Mesothelial cell of epicardium (in vitro differentiated cells): ENCODE measurements around the gene MATCAP1. TPM values are rescaled to one million over a fixed set of nuclear protein-coding genes. Genes with fewer than 3 reads are reported as not detected.

Experiments used
- DNase-seq, 2 experiments: peaks; one replicate each; pipeline ENCODE4 v3.0.0; 2021; ENCODE audit warnings: low spot score in 2 of 2; ENCODE audit not compliant: unreplicated experiment in 2 of 2
- H3K27ac Mint-ChIP-seq: 2 replicates; pipeline ENCODE4 v1.8.0; 2021; ENCODE audit warnings: mixed read lengths
- H3K27me3 Mint-ChIP-seq: 2 replicates; pipeline ENCODE4 v1.8.0; 2021; ENCODE audit warnings: low read depth, mixed read lengths
- H3K36me3 Mint-ChIP-seq: 2 replicates; pipeline ENCODE4 v1.8.0; 2021; ENCODE audit warnings: mixed read lengths
- H3K4me1 Mint-ChIP-seq: 2 replicates; pipeline ENCODE4 v1.8.0; 2021; ENCODE audit warnings: mixed read lengths
- H3K4me3 Mint-ChIP-seq: 2 replicates; pipeline ENCODE4 v1.8.0; 2021; ENCODE audit warnings: mild to moderate bottlenecking, moderate library complexity, mixed read lengths
- H3K9me3 Mint-ChIP-seq: 2 replicates; pipeline ENCODE4 v1.8.0; 2021; ENCODE audit warnings: mixed read lengths
- total RNA-seq: library from RNA; stranded (reverse); gene quantifications from 3 replicates; pipeline ENCODE4 v1.2.1, GENCODE V29; 2021
- TF ChIP-seq, protein P1 (sequence below): fragments of 200-600 bp; sonication (generic); IDR thresholded peaks from one replicate; pipeline ENCODE4 v1.5.0; 2021; ENCODE audit warnings: antibody characterized with exemption; ENCODE audit not compliant: unreplicated experiment

Gene MATCAP1
- total RNA-seq, 1 donor from 2014 or later: 131 TPM

GRCh38 chr16:67196881-67197280 lies 13.1 kb upstream of the MATCAP1 start:
- Mint-ChIP-seq H3K27me3 (peaks cover 5% of the 10 kb centered on the region), H3K4me1 (peaks cover 22% of the 10 kb centered on the region), H3K36me3 (peaks cover 16% of the 10 kb centered on the region), H3K27ac (no peak overlapping the region), H3K4me3 (no peak overlapping the region), H3K9me3 (no peaks in the 10 kb centered on the region)
- no peak for DNase-seq
- TF ChIP-seq, protein P1, sequence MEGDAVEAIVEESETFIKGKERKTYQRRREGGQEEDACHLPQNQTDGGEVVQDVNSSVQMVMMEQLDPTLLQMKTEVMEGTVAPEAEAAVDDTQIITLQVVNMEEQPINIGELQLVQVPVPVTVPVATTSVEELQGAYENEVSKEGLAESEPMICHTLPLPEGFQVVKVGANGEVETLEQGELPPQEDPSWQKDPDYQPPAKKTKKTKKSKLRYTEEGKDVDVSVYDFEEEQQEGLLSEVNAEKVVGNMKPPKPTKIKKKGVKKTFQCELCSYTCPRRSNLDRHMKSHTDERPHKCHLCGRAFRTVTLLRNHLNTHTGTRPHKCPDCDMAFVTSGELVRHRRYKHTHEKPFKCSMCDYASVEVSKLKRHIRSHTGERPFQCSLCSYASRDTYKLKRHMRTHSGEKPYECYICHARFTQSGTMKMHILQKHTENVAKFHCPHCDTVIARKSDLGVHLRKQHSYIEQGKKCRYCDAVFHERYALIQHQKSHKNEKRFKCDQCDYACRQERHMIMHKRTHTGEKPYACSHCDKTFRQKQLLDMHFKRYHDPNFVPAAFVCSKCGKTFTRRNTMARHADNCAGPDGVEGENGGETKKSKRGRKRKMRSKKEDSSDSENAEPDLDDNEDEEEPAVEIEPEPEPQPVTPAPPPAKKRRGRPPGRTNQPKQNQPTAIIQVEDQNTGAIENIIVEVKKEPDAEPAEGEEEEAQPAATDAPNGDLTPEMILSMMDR: no peak

DNA sequence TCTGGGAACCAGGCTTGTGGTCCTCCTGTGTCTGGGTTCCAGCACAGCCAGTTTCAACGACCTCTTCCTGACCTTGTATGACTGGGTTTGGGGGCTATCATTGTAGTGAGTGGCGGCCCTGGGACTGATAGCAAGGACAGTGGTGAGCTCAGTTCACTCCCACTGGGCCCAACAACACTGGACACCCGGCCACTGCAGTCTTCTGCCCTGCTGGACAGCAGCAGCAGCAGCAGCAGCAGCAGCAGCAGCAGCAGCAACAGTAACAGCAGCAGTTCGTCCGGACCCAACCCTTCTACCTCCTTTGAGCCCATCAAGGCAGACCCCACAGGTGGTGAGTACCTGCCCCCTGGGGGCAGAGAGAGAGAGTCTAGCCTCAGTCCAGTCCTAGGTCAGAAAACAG lies 11.9 kb upstream of the MATCAP1 start:
- peaks cover 16% of the 10 kb centered on the region for H3K36me3 Mint-ChIP-seq
- DNase-seq: no peak
- H3K4me1 Mint-ChIP-seq: peaks cover 24% of the 10 kb centered on the region
- H3K4me3 Mint-ChIP-seq: no peak overlapping the region
- no peak overlapping the region for H3K27ac Mint-ChIP-seq
- peaks cover 5% of the 10 kb centered on the region for H3K27me3 Mint-ChIP-seq
- TF ChIP-seq, protein P1: no peak
- no peaks in the 10 kb centered on the region for H3K9me3 Mint-ChIP-seq

DNA sequence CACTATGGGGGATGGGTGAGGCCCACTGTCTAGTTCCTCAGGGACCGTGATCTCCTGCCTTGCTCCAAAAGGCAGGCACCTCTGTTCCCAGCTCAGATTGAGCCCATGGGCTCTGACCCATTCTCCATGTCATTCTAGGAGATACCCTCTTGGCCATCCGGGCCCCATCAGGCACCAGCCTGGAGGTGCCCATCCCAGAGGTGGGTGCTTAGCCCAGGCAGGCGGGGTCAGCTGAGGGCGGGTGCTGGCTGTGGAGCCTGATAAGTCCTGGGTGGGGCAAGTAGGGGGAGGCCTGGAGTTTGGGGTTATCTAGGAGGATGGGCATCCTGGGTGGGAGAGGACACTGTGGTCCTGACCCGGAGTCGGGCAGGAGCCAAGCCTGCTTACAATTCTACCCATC lies 10.5 kb upstream of the MATCAP1 start:
- Mint-ChIP-seq H3K4me3 (peak overlapping the region; percentile 84), H3K36me3 (peaks cover 16% of the 10 kb centered on the region)

DNA sequence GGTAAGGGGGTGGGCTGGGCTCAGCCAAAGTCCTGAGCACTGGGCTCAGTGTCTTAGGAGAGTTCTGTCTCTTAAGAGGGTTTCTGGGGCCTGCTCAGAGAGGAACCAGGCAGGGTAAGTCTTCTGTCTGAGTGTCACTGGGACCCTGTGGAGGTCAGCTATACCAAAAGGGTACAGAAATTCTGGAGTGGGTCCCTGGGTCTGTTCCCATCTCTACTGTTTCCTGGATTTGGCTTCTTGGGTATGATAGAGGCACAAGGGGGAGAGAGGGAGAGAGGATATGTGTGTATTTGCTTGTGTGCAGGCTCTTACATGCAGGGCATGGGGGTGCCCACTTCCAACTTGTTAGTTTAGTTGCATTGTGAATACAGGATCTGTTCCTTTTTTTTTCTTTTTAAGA lies 9.8 kb upstream of the MATCAP1 start:
- TF ChIP-seq, protein P1: no peak
- no peaks in the 10 kb centered on the region for H3K27me3 Mint-ChIP-seq
- peak overlapping the region; percentile 25 for H3K27ac Mint-ChIP-seq
- H3K4me3 Mint-ChIP-seq: peak overlapping the region; percentile 84
- H3K36me3 Mint-ChIP-seq: peaks cover 16% of the 10 kb centered on the region
- peaks cover 19% of the 10 kb centered on the region for H3K4me1 Mint-ChIP-seq
- DNase-seq: no peak
- H3K9me3 Mint-ChIP-seq: no peaks in the 10 kb centered on the region

More for the DNA sequence above, 10.5 kb upstream of the MATCAP1 start:
- no peak for DNase-seq
- Mint-ChIP-seq H3K4me1 (peaks cover 19% of the 10 kb centered on the region), H3K9me3 (no peaks in the 10 kb centered on the region), H3K27me3 (no peaks in the 10 kb centered on the region), H3K27ac (no peak overlapping the region)
- TF ChIP-seq, protein P1: no peak

DNA sequence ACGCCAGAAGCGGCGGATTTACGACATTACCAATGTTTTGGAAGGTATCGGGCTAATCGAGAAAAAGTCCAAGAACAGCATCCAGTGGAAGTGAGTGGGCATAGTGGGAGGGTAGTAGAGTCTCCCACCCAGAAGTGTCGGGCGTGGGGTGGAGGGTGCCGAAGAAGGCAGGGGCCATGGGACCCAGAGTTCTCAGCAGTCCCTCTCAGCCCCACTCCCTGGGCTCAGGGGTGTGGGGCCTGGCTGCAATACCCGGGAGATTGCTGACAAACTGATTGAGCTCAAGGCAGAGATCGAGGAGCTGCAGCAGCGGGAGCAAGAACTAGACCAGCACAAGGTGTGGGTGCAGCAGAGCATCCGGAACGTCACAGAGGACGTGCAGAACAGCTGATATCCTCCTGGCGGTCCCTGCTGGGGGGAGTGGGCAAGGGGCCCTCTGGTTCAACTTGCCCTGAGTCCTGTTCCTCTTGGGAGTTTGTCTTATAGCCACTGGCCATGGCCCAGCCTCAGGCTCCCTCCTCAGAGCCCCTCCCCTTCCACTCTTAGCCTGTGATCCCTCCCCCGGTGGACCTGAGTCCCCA lies 9.1 kb upstream of the MATCAP1 start:
- Mint-ChIP-seq H3K27ac (peak overlapping the region; percentile 86), H3K4me1 (peaks cover 19% of the 10 kb centered on the region), H3K4me3 (peak overlapping the region; percentile 84), H3K9me3 (no peaks in the 10 kb centered on the region), H3K27me3 (no peaks in the 10 kb centered on the region), H3K36me3 (peaks cover 16% of the 10 kb centered on the region)
- no peak for DNase-seq
- TF ChIP-seq, protein P1: no peak
